ENCODE results near the gene AKR1E2. TPM values are rescaled to one million over a fixed set of nuclear protein-coding genes. Genes with fewer than 3 reads are reported as not detected.

AKR1E2 gene
- total RNA-seq, 5 donors from 2014 or later (not counting 1 experiment from before 2014, with no cell fraction given), result 3.7 to 24.5 (median 10.8) TPM

DNA sequence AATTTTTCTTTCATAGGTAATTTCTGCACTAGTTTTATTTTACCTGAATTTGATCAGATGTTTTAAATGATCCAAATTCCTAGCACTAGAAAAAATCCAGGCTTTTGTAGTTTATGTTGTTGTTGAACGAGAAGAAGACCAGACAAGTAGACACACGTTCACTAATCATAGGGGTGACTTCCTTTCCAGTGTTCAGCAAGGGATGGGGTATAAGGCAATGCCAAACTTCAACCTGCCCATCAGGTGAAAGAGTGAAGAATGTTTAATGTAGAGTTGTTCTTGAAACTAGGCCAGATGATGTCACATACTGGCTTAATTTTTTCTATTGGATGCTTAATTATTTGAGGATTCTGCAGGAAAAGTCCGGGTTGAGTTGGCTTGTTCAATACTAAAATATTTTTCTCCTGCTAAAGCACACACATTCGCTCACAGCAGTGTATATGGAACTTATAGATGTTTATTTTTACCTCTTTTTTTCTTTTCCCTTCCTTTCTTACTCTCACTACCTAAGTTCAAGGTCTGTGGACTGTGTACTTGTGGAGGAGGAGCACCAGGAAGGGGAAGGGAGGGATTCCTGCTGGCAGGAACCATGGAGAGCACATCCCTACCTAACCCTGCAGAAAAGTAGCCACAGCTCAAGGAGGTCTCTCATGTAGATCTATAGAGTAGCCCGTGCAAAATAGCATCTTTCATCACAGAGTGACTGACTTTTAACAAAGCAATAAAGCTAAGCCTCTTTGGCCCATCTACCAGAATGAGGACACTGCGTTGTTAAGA is 23.1 kb upstream of the AKR1E2 start:
- Histone ChIP-seq H3K36me3 (ENCODE audit: control insufficient read depth in 2 of 2, extremely low read depth in 1 of 2, insufficient read depth in 1 of 2, low read length in 1 of 2) (no peaks in the 10 kb centered on the region), H3K9me3 (no peaks in the 10 kb centered on the region), H3K27ac (ENCODE audit: low read length) (no peak overlapping the region), H3K4me3 (ENCODE audit: control insufficient read depth in 1 of 2, extremely low read depth in 1 of 2, low read length in 1 of 2) (no peak overlapping the region), H3K27me3 (replicated peaks in 1 of 2; ENCODE audit: control insufficient read depth in 2 of 2, extremely low read depth in 1 of 2, insufficient read depth in 2 of 2, low read length in 1 of 2) (peaks cover 0 to 2% of the 10 kb centered on the region in 2 experiments), H3K4me1 (ENCODE audit: control insufficient read depth in 1 of 2, extremely low read depth in 1 of 2, insufficient read depth in 2 of 2, low read length in 2 of 2) (no peaks in the 10 kb centered on the region)
- ATAC-seq (replicated peaks in 1 of 4), result no peak
- POLR2A ChIA-PET, result no interaction called here
- no peak for DNase-seq
- CTCF ChIA-PET, result no interaction called here
- H3K4me1 Mint-ChIP-seq, result no peaks in the 10 kb centered on the region
- H3K27me3 Mint-ChIP-seq, result peaks cover 0 to 5% of the 10 kb centered on the region in 2 donors
- no peaks in the 10 kb centered on the region for H3K9me3 Mint-ChIP-seq
- H3K27ac Mint-ChIP-seq, result no peak overlapping the region
- no peak overlapping the region for H3K4me3 Mint-ChIP-seq
- 80% methylated on average over 2 of the region's 6 CpGs for WGBS (ENCODE audit: insufficient coverage)
- no peaks in the 10 kb centered on the region for H3K36me3 Mint-ChIP-seq

DNA sequence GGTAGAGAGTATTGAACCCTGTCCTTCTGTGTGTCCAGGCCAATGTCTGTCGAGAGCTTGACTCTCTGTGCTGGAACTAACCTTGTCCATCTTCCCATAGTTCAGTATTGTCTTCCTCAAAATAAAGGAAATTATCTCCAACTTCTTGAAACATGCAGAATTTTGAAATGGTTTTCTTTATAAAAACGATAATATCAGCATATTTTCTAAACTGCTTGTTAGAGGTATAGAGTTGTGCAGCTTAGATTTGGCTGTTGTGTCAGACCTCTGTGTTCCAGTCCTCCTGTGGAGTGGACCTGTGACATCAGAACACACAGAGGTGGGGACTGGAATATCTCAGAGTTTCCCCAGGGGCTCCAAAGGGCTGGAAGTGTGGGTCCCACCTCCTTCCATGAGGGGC is 22.2 kb upstream of the AKR1E2 start:
- H3K4me1 ChIP-seq (ENCODE audit: control insufficient read depth in 1 of 2, extremely low read depth in 1 of 2, insufficient read depth in 2 of 2, low read length in 2 of 2), result no peaks in the 10 kb centered on the region
- CTCF ChIA-PET, result interaction anchor here in 1 of 2 donors (0.9 kb wide), 1 partner anchor 11 kb away, joined by 4 read pairs; no protein-coding TSS in a partner anchor
- H3K9me3 Mint-ChIP-seq, result no peaks in the 10 kb centered on the region
- H3K27ac ChIP-seq (ENCODE audit: low read length), result no peak overlapping the region
- WGBS (ENCODE audit: insufficient coverage), result no CpG with 5 or more reads among the region's 2 CpGs
- POLR2A ChIA-PET, result no interaction called here
- DNase-seq (no peak), ATAC-seq (replicated peaks in 1 of 4) (no peak)
- H3K27ac Mint-ChIP-seq, result no peak overlapping the region
- H3K27me3 ChIP-seq (replicated peaks in 1 of 2; ENCODE audit: control insufficient read depth in 2 of 2, extremely low read depth in 1 of 2, insufficient read depth in 2 of 2, low read length in 1 of 2), result no peaks in the 10 kb centered on the region
- H3K4me3 Mint-ChIP-seq, result no peak overlapping the region
- peaks cover 0 to 5% of the 10 kb centered on the region in 2 donors for H3K27me3 Mint-ChIP-seq
- H3K36me3 Mint-ChIP-seq, result no peaks in the 10 kb centered on the region
- H3K4me1 Mint-ChIP-seq, result no peaks in the 10 kb centered on the region
- H3K36me3 ChIP-seq (ENCODE audit: control insufficient read depth in 2 of 2, extremely low read depth in 1 of 2, insufficient read depth in 1 of 2, low read length in 1 of 2), result no peaks in the 10 kb centered on the region
- no peaks in the 10 kb centered on the region for H3K9me3 ChIP-seq
- no peak overlapping the region for H3K4me3 ChIP-seq (ENCODE audit: control insufficient read depth in 1 of 2, extremely low read depth in 1 of 2, low read length in 1 of 2)

DNA sequence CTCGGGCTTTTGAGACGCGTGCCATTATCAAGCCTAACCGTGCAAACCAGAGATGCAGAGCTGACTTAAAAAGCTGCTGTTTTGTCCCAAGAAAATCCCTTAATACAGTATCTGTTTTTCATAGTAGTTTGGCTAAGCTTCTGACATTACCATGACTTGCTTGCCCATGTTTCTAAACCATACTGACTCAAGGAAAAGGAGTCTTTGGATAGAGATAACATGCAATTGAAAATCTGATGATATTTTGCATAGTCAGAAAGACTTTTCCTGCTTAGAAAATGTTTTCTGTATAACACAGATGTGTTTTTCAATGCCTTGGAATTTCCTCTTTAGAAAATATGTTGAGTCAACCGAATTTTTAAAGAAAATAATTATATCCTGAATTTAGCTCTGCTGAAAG is 21.5 kb upstream of the AKR1E2 start:
- H3K36me3 ChIP-seq (ENCODE audit: control insufficient read depth in 2 of 2, extremely low read depth in 1 of 2, insufficient read depth in 1 of 2, low read length in 1 of 2), result no peaks in the 10 kb centered on the region
- DNase-seq (no peak), ATAC-seq (replicated peaks in 1 of 4) (no peak)
- H3K4me1 ChIP-seq (ENCODE audit: control insufficient read depth in 1 of 2, extremely low read depth in 1 of 2, insufficient read depth in 2 of 2, low read length in 2 of 2), result no peaks in the 10 kb centered on the region
- WGBS (ENCODE audit: insufficient coverage), result no CpG with 5 or more reads among the region's 5 CpGs
- no peak overlapping the region for H3K4me3 Mint-ChIP-seq
- no peak overlapping the region for H3K27ac Mint-ChIP-seq
- H3K36me3 Mint-ChIP-seq, result no peaks in the 10 kb centered on the region
- no peak overlapping the region for H3K27ac ChIP-seq (ENCODE audit: low read length)
- no peaks in the 10 kb centered on the region for H3K4me1 Mint-ChIP-seq
- no peaks in the 10 kb centered on the region for H3K27me3 ChIP-seq (replicated peaks in 1 of 2; ENCODE audit: control insufficient read depth in 2 of 2, extremely low read depth in 1 of 2, insufficient read depth in 2 of 2, low read length in 1 of 2)
- no peaks in the 10 kb centered on the region for H3K9me3 Mint-ChIP-seq
- ChIA-PET CTCF (interaction anchor here in 1 of 2 donors (0.9 kb wide), 1 partner anchor 10 kb away, joined by 4 read pairs; no protein-coding TSS in a partner anchor), POLR2A (no interaction called here)
- peaks cover 0 to 5% of the 10 kb centered on the region in 2 donors for H3K27me3 Mint-ChIP-seq
- H3K4me3 ChIP-seq (ENCODE audit: control insufficient read depth in 1 of 2, extremely low read depth in 1 of 2, low read length in 1 of 2), result no peak overlapping the region
- H3K9me3 ChIP-seq, result no peaks in the 10 kb centered on the region

DNA sequence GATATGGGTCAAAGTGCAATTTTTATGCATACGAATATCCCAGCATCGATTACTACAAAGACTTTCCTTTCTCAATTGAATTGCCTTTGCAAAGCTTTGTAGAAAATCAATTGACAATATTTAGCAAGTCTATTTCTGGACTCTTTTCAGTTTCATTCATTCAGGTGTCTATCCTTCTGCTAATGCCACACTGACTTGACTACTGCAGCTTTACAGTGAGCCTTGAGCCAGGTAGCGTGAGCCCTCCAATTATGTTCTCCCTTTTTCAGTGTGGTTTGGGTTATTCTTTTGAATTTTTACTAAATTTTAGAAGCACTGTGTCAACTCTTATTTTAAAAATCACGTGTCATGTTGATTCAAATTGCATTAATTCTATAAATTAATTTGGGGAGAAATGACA is 19.5 kb upstream of the AKR1E2 start:
- DNase-seq (no peak), ATAC-seq (replicated peaks in 1 of 4) (no peak)
- Histone ChIP-seq H3K36me3 (ENCODE audit: control insufficient read depth in 2 of 2, extremely low read depth in 1 of 2, insufficient read depth in 1 of 2, low read length in 1 of 2) (no peaks in the 10 kb centered on the region), H3K4me1 (ENCODE audit: control insufficient read depth in 1 of 2, extremely low read depth in 1 of 2, insufficient read depth in 2 of 2, low read length in 2 of 2) (no peaks in the 10 kb centered on the region), H3K4me3 (ENCODE audit: control insufficient read depth in 1 of 2, extremely low read depth in 1 of 2, low read length in 1 of 2) (no peak overlapping the region), H3K27me3 (replicated peaks in 1 of 2; ENCODE audit: control insufficient read depth in 2 of 2, extremely low read depth in 1 of 2, insufficient read depth in 2 of 2, low read length in 1 of 2) (peaks cover 0 to 2% of the 10 kb centered on the region in 2 experiments), H3K9me3 (no peaks in the 10 kb centered on the region), H3K27ac (ENCODE audit: low read length) (no peak overlapping the region)
- no peak overlapping the region for H3K4me3 Mint-ChIP-seq
- 79% methylated on average over 2 of the region's 4 CpGs for WGBS (ENCODE audit: insufficient coverage)
- H3K27ac Mint-ChIP-seq, result no peak overlapping the region
- no peaks in the 10 kb centered on the region for H3K4me1 Mint-ChIP-seq
- ChIA-PET POLR2A (no interaction called here), CTCF (no interaction called here)
- H3K27me3 Mint-ChIP-seq, result peaks cover 0 to 5% of the 10 kb centered on the region in 2 donors
- H3K9me3 Mint-ChIP-seq, result no peaks in the 10 kb centered on the region
- H3K36me3 Mint-ChIP-seq, result no peaks in the 10 kb centered on the region

DNA sequence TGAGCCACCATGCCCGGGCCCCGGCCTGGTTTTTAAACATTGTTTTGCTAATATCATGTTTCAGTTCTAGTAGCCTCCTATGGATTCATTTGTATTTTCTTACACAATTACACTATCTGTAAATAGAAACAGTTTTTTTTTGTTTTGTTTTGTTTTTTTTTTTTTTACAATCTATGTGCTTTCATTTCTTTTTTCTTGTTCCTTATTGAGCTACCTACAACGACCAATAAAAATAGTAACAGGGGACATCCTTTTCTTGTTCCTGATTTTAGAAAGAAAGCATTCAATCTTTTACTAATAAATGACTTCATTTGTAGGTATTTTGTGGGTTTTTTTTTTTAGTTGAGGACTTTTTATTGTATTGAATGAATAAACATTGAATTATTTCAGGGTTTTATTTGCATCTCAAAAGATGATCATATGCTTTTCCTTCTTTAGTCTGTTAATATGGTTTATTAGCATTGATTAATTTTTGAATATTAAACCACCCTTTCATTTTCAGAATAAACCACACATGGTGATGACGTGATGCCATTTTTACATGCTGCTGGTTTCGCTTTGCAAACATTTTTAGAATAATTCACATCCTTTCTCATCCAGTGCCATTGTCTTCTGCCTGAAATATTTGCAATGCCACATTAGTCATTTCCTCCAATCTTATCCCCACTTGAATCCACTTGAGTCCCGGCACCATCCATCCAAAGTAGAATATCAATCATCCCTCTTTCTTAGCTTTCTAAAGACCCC is 18.1 kb upstream of the AKR1E2 start:
- H3K27ac ChIP-seq (ENCODE audit: low read length), result no peak overlapping the region
- ChIA-PET CTCF (interaction anchor here in 1 of 2 donors (0.6 to 0.7 kb wide), 2 partner anchors 61 to 742 kb away, joined by 3 to 6 read pairs; no protein-coding TSS in a partner anchor), POLR2A (no interaction called here)
- DNase-seq, result no peak
- no peak overlapping the region for H3K27ac Mint-ChIP-seq
- ATAC-seq (replicated peaks in 1 of 4), result no peak
- H3K36me3 Mint-ChIP-seq, result no peaks in the 10 kb centered on the region
- no peak overlapping the region for H3K4me3 ChIP-seq (ENCODE audit: control insufficient read depth in 1 of 2, extremely low read depth in 1 of 2, low read length in 1 of 2)
- H3K4me3 Mint-ChIP-seq, result no peak overlapping the region
- H3K9me3 ChIP-seq, result no peaks in the 10 kb centered on the region
- H3K4me1 Mint-ChIP-seq, result no peaks in the 10 kb centered on the region
- peaks cover 0 to 8% of the 10 kb centered on the region in 2 donors for H3K27me3 Mint-ChIP-seq
- H3K4me1 ChIP-seq (ENCODE audit: control insufficient read depth in 1 of 2, extremely low read depth in 1 of 2, insufficient read depth in 2 of 2, low read length in 2 of 2), result no peaks in the 10 kb centered on the region
- WGBS (ENCODE audit: insufficient coverage), result 52% methylated on average over 3 of the region's 6 CpGs
- H3K27me3 ChIP-seq (replicated peaks in 1 of 2; ENCODE audit: control insufficient read depth in 2 of 2, extremely low read depth in 1 of 2, insufficient read depth in 2 of 2, low read length in 1 of 2), result peaks cover 0 to 7% of the 10 kb centered on the region in 2 experiments
- no peaks in the 10 kb centered on the region for H3K9me3 Mint-ChIP-seq
- H3K36me3 ChIP-seq (ENCODE audit: control insufficient read depth in 2 of 2, extremely low read depth in 1 of 2, insufficient read depth in 1 of 2, low read length in 1 of 2), result no peaks in the 10 kb centered on the region

DNA sequence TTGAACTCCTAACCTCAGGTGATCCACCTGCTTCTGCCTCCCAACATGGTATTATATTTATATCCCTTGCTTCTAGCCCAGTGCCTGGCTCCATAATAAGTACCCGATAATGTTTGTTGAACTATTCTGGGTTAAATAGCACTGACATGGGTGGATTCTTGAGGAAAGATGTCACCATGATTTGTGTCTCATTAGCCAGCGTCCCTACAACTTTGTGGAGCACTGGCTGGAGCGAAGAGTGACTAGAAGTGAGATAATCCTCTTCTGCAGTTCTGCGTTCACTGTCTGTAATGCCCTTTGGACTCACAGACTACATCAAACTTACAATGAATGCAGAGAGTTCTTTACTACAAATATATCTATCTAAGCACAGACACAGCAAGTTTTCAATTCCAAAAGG is 16.9 kb upstream of the AKR1E2 start:
- no peak for DNase-seq
- no peaks in the 10 kb centered on the region for H3K4me1 Mint-ChIP-seq
- no peak overlapping the region for H3K27ac ChIP-seq (ENCODE audit: low read length)
- WGBS (ENCODE audit: insufficient coverage), result 100% methylated on average over 1 of the region's 4 CpGs
- no peak overlapping the region for H3K4me3 Mint-ChIP-seq
- H3K4me3 ChIP-seq (ENCODE audit: control insufficient read depth in 1 of 2, extremely low read depth in 1 of 2, low read length in 1 of 2), result no peak overlapping the region
- peaks cover 0 to 8% of the 10 kb centered on the region in 2 donors for H3K27me3 Mint-ChIP-seq
- H3K4me1 ChIP-seq (ENCODE audit: control insufficient read depth in 1 of 2, extremely low read depth in 1 of 2, insufficient read depth in 2 of 2, low read length in 2 of 2), result no peaks in the 10 kb centered on the region
- H3K9me3 ChIP-seq, result no peaks in the 10 kb centered on the region
- no peak for ATAC-seq (replicated peaks in 1 of 4)
- peaks cover 0 to 7% of the 10 kb centered on the region in 2 experiments for H3K27me3 ChIP-seq (replicated peaks in 1 of 2; ENCODE audit: control insufficient read depth in 2 of 2, extremely low read depth in 1 of 2, insufficient read depth in 2 of 2, low read length in 1 of 2)
- H3K9me3 Mint-ChIP-seq, result no peaks in the 10 kb centered on the region
- no peaks in the 10 kb centered on the region for H3K36me3 ChIP-seq (ENCODE audit: control insufficient read depth in 2 of 2, extremely low read depth in 1 of 2, insufficient read depth in 1 of 2, low read length in 1 of 2)
- H3K36me3 Mint-ChIP-seq, result no peaks in the 10 kb centered on the region
- ChIA-PET POLR2A (no interaction called here), CTCF (interaction anchor here in 1 of 2 donors (0.6 kb wide), 1 partner anchor 626 kb away, joined by 5 read pairs; no protein-coding TSS in a partner anchor)
- H3K27ac Mint-ChIP-seq, result no peak overlapping the region

Data from T-cell (primary cell).